ENCODE results near the gene CNTROB.

CNTROB gene

DNA sequence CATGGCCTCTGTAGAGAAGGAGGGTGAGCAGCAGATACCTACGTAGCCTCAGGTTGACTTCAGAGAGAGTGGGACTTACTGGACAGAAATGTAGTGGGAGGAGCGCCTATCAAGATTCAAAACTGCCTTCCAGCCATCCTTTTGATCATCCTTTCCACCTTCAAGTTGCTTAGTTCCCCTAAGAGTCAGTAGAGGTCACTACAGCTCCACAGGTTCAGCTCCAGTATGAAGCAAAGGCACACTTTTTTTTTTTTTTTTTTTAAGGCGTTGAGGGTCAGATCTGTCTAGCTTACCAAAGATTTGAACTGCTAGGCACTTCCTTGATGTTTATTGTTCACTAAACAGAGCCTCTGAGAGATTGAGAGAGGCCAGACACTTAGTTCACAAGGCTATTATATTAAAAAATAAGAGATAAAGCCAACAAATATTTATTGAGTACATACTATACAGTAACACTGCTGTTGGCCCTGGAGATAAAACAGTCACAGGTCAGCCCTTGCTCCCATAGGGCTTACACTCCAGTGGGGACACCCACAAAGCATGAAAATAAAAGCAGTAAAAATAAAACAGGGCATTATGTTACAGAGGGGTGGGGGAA is 19.0 kb upstream of the CNTROB start (continued):
- TF ChIP-seq, protein P1, sequence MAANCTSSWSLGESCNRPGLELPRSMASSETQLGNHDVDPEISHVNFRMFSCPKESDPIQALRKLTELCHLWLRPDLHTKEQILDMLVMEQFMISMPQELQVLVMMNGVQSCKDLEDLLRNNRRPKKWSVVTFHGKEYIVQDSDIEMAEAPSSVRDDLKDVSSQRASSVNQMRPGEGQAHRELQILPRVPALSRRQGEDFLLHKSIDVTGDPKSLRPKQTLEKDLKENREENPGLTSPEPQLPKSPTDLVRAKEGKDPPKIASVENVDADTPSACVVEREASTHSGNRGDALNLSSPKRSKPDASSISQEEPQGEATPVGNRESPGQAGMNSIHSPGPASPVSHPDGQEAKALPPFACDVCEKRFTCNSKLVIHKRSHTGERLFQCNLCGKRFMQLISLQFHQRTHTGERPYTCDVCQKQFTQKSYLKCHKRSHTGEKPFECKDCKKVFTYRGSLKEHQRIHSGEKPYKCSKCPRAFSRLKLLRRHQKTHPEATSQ (tag by site-specific recombination; IDR thresholded peaks at IDR 0.05): no peak
- TF ChIP-seq KLF8 (tag by site-specific recombination; IDR thresholded peaks at IDR 0.05) (peak; percentile 48; the same call in 1 of the 2 replicates), EGR2 (tag by site-specific recombination; IDR thresholded peaks at IDR 0.05; ENCODE audit: low read depth) (peak; percentile 44; the same call in 1 of the 2 replicates), ZFHX2 (tag by site-specific recombination; conservative IDR thresholded peaks at IDR 0.05) (peak; percentile 60), ZNF157 (tag by site-specific recombination; IDR thresholded peaks at IDR 0.05) (no peak), ZNF366 (tag by site-specific recombination; conservative IDR thresholded peaks at IDR 0.05) (peak; percentile 77), SCRT1 (tag by site-specific recombination; IDR thresholded peaks at IDR 0.05; ENCODE audit: borderline replicate concordance) (no peak), ZNF664 (tag by site-specific recombination; IDR thresholded peaks at IDR 0.05) (peak; percentile 37; the same call in 1 of the 2 replicates), SCRT2 (tag by site-specific recombination; IDR thresholded peaks at IDR 0.05) (0 out of 2 replicates have a peak, but pooled peaks have one; percentile 22)
- TF ChIP-seq, protein P2, sequence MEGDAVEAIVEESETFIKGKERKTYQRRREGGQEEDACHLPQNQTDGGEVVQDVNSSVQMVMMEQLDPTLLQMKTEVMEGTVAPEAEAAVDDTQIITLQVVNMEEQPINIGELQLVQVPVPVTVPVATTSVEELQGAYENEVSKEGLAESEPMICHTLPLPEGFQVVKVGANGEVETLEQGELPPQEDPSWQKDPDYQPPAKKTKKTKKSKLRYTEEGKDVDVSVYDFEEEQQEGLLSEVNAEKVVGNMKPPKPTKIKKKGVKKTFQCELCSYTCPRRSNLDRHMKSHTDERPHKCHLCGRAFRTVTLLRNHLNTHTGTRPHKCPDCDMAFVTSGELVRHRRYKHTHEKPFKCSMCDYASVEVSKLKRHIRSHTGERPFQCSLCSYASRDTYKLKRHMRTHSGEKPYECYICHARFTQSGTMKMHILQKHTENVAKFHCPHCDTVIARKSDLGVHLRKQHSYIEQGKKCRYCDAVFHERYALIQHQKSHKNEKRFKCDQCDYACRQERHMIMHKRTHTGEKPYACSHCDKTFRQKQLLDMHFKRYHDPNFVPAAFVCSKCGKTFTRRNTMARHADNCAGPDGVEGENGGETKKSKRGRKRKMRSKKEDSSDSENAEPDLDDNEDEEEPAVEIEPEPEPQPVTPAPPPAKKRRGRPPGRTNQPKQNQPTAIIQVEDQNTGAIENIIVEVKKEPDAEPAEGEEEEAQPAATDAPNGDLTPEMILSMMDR (tag by site-specific recombination; IDR thresholded peaks at IDR 0.05): peak; percentile 84
- TF ChIP-seq, protein P3, sequence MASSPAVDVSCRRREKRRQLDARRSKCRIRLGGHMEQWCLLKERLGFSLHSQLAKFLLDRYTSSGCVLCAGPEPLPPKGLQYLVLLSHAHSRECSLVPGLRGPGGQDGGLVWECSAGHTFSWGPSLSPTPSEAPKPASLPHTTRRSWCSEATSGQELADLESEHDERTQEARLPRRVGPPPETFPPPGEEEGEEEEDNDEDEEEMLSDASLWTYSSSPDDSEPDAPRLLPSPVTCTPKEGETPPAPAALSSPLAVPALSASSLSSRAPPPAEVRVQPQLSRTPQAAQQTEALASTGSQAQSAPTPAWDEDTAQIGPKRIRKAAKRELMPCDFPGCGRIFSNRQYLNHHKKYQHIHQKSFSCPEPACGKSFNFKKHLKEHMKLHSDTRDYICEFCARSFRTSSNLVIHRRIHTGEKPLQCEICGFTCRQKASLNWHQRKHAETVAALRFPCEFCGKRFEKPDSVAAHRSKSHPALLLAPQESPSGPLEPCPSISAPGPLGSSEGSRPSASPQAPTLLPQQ (tag by site-specific recombination; IDR thresholded peaks at IDR 0.05): no peak

DNA sequence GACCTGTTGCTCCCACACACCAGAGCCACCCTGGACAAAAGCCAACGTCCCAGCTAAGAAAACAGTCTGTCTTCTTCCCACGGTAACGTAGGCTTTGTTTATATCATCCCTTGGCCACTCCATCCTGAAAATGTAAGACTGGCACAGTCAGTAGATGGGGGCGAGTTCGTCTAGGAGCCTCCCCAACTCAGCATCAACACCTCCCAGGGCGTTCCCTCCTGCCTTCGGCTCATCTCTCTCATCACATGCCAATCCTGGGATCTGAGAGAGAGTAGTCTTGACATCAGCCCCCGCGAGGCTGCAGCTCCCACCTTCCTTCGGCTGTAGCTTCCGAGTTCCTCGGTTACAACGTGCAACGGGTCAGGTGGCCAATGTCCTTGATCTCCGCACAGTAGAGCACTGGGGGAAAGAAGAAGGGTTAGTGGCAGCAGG is 16.8 kb upstream of the CNTROB start:
- Histone ChIP-seq H3K4me1 (ENCODE audit: control insufficient read depth, insufficient read depth, low read length) (peaks cover 14% of the 10 kb centered on the region), H3K9me3 (ENCODE audit: control insufficient read depth, insufficient read depth, low read depth, low read length) (no peaks in the 10 kb centered on the region), H3K36me3 (ENCODE audit: control insufficient read depth in 2 of 2, insufficient read depth in 1 of 2, low read length in 2 of 2) (peaks cover 8 to 23% of the 10 kb centered on the region in 2 experiments), H3K27ac (ENCODE audit: extremely low read depth, low read depth, low read length) (peak overlapping the region; percentile 90), H3K4me3 (ENCODE audit: low read depth, low read length) (peak overlapping the region; percentile 58)
- ChIA-PET CTCF (interaction anchor here (0.6 to 6.3 kb wide), 9 partner anchors 18 to 275 kb away, joined by 3 to 73 read pairs (median 5); no protein-coding TSS in a partner anchor), POLR2A (interaction anchor here (0.5 to 3.8 kb wide), 15 partner anchors 8 to 331 kb away, joined by 3 to 66 read pairs (median 4); partner anchors contain the start of genes CNTROB, KCNAB3, MPDU1 and TRAPPC1)
- TF ChIP-seq, protein P4, sequence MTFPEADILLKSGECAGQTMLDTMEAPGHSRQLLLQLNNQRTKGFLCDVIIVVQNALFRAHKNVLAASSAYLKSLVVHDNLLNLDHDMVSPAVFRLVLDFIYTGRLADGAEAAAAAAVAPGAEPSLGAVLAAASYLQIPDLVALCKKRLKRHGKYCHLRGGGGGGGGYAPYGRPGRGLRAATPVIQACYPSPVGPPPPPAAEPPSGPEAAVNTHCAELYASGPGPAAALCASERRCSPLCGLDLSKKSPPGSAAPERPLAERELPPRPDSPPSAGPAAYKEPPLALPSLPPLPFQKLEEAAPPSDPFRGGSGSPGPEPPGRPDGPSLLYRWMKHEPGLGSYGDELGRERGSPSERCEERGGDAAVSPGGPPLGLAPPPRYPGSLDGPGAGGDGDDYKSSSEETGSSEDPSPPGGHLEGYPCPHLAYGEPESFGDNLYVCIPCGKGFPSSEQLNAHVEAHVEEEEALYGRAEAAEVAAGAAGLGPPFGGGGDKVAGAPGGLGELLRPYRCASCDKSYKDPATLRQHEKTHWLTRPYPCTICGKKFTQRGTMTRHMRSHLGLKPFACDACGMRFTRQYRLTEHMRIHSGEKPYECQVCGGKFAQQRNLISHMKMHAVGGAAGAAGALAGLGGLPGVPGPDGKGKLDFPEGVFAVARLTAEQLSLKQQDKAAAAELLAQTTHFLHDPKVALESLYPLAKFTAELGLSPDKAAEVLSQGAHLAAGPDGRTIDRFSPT (tag by site-specific recombination; IDR thresholded peaks at IDR 0.05): 0 out of 2 replicates have a peak, but pooled peaks have one; percentile 24
- TF ChIP-seq ZNF571 (tag by site-specific recombination; IDR thresholded peaks at IDR 0.05) (no peak), ZNF416 (tag by site-specific recombination; IDR thresholded peaks at IDR 0.05) (no peak), ZNF391 (tag by site-specific recombination; IDR thresholded peaks at IDR 0.05; ENCODE audit: borderline replicate concordance, low read depth) (0 out of 2 replicates have a peak, but pooled peaks have one; percentile 9), ZNF350 (tag by site-specific recombination; IDR thresholded peaks at IDR 0.05) (no peak), ZNF585B (tag by site-specific recombination; IDR thresholded peaks at IDR 0.05) (no peak), ZBTB7A (tag by site-specific recombination; IDR thresholded peaks at IDR 0.05; ENCODE audit: low read depth) (no peak), ZNF626 (tag by site-specific recombination; IDR thresholded peaks at IDR 0.05) (no peak), KLF8 (tag by site-specific recombination; IDR thresholded peaks at IDR 0.05) (peak; percentile 23; the same call in 1 of the 2 replicates), ZNF677 (tag by site-specific recombination; IDR thresholded peaks at IDR 0.05) (no peak), ZNF529 (tag by site-specific recombination; IDR thresholded peaks at IDR 0.05; ENCODE audit: insufficient replicate concordance) (no peak), ZNF830 (tag by site-specific recombination; IDR thresholded peaks at IDR 0.05; ENCODE audit: low read depth) (no peak), ZNF138 (tag by site-specific recombination; IDR thresholded peaks at IDR 0.05; ENCODE audit: borderline replicate concordance) (no peak)
- TF ChIP-seq, protein P5, sequence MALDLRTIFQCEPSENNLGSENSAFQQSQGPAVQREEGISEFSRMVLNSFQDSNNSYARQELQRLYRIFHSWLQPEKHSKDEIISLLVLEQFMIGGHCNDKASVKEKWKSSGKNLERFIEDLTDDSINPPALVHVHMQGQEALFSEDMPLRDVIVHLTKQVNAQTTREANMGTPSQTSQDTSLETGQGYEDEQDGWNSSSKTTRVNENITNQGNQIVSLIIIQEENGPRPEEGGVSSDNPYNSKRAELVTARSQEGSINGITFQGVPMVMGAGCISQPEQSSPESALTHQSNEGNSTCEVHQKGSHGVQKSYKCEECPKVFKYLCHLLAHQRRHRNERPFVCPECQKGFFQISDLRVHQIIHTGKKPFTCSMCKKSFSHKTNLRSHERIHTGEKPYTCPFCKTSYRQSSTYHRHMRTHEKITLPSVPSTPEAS (tag by site-specific recombination; IDR thresholded peaks at IDR 0.05): no peak
- TF ChIP-seq, protein P6, sequence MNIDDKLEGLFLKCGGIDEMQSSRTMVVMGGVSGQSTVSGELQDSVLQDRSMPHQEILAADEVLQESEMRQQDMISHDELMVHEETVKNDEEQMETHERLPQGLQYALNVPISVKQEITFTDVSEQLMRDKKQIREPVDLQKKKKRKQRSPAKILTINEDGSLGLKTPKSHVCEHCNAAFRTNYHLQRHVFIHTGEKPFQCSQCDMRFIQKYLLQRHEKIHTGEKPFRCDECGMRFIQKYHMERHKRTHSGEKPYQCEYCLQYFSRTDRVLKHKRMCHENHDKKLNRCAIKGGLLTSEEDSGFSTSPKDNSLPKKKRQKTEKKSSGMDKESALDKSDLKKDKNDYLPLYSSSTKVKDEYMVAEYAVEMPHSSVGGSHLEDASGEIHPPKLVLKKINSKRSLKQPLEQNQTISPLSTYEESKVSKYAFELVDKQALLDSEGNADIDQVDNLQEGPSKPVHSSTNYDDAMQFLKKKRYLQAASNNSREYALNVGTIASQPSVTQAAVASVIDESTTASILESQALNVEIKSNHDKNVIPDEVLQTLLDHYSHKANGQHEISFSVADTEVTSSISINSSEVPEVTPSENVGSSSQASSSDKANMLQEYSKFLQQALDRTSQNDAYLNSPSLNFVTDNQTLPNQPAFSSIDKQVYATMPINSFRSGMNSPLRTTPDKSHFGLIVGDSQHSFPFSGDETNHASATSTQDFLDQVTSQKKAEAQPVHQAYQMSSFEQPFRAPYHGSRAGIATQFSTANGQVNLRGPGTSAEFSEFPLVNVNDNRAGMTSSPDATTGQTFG (tag by site-specific recombination; IDR thresholded peaks at IDR 0.05; ENCODE audit: borderline replicate concordance): no peak

All from HEK293 (cell line).